ENCODE data around the gene THAP5.

GRCh38 chr7:108605559-108606201 is 36.2 kb upstream of the THAP5 start:
- TF ChIP-seq CTCF (IDR thresholded peaks at IDR 0.05) (no peak), POLR2A (IDR thresholded peaks at IDR 0.05) (no peak)
